ENCODE measurements around the gene LRRC63.

LRRC63 gene

DNA sequence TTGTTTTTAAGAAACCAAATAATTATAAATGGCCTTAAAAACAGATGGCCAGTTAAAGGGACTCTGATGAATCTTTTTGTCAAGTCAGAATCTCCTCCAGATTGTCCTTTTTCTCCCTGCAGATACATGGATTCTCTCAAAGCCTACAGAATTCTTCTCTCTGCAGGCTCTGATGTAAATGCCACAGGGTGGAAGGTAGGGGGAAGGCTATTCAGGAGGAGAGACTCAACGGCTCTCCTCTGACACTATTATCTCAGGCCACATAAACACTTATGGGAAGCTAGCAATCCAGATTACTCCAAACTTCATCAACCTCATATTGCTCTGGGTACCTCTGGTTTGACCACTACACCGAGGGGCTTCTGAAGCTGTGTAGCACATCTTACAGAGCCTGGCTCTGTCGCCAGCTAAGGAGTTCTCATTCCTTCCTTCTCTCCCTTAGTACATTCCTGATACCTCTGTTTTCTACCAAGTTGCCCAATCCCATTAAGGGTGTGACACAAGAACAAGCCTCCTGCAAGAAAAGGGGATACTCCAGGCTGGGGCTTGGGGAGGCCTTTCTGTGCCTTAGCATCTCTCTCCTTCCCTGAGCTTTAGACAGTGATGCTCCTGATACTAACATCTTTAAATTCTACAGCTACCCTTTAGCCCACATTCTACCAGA, 44.6 kb upstream of the LRRC63 start:
- Histone ChIP-seq H3K4me1 (ENCODE audit: control insufficient read depth, low read depth, low read length) (peaks cover 14% of the 10 kb centered on the region), H3K4me2 (ENCODE audit: low read length) (no peak overlapping the region), H3K27ac (ENCODE audit: low read depth, low read length) (no peak overlapping the region), H3K23ac (ENCODE audit: low read length) (no peak overlapping the region), H3K79me2 (ENCODE audit: control insufficient read depth, insufficient read depth, low read length) (no peaks in the 10 kb centered on the region), H3K4ac (ENCODE audit: low read depth, low read length) (no peak overlapping the region), H2BK120ac (ENCODE audit: low read depth, low read length) (no peak overlapping the region), H3K79me1 (ENCODE audit: low read length) (no peaks in the 10 kb centered on the region), H2BK5ac (ENCODE audit: low read length) (no peak overlapping the region), H3K56ac (ENCODE audit: low read length) (no peak overlapping the region), H4K5ac (ENCODE audit: low read length) (no peak overlapping the region), H3K18ac (ENCODE audit: low read length) (no peak overlapping the region), H3K27me3 (ENCODE audit: insufficient read depth, low read length, poor library complexity) (no peaks in the 10 kb centered on the region), H2BK15ac (replicated peaks; ENCODE audit: low read depth) (no peak overlapping the region), H3K4me3 (ENCODE audit: low read length) (no peak overlapping the region), H2AK5ac (ENCODE audit: low read length) (no peak overlapping the region), H4K8ac (ENCODE audit: low read depth, low read length) (no peak overlapping the region), H3K9ac (ENCODE audit: low read length) (no peak overlapping the region), H3K36me3 (ENCODE audit: control insufficient read depth, insufficient read depth, low read length) (no peaks in the 10 kb centered on the region)
- WGBS (ENCODE audit: extremely low coverage, insufficient coverage, low lambda C conversion rate): no CpG with 5 or more reads among the region's 3 CpGs
- DNase-seq: peak; percentile 29

DNA sequence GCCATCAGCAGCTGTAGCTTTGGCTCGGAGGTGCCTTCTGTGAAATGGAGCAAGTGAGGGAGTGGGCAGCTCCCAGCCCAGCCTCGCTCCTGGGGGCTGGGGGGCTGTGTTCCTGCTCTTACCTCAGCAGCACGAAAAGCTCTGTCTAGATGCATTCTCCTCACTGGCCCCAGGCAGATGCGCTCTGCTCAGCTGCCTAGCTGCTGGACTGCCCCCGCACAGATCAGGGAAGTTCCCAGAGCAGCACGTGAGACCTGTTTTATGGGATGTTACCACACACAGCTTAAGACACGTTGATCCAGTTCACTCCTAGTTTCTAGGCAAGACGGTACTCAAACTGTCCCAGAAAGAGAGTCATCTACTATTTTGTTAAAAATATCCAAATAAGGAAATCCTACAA, 43.4 kb upstream of the LRRC63 start:
- Histone ChIP-seq H2AK5ac (ENCODE audit: low read length) (no peak overlapping the region), H3K4ac (ENCODE audit: low read depth, low read length) (peak overlapping the region; percentile 45), H3K36me3 (ENCODE audit: control insufficient read depth, insufficient read depth, low read length) (no peaks in the 10 kb centered on the region), H3K9ac (ENCODE audit: low read length) (no peak overlapping the region), H3K79me1 (ENCODE audit: low read length) (no peaks in the 10 kb centered on the region), H4K8ac (ENCODE audit: low read depth, low read length) (no peak overlapping the region), H3K18ac (ENCODE audit: low read length) (no peak overlapping the region), H3K27ac (ENCODE audit: low read depth, low read length) (no peak overlapping the region), H3K56ac (ENCODE audit: low read length) (no peak overlapping the region), H3K79me2 (ENCODE audit: control insufficient read depth, insufficient read depth, low read length) (no peaks in the 10 kb centered on the region), H2BK120ac (ENCODE audit: low read depth, low read length) (no peak overlapping the region), H3K27me3 (ENCODE audit: insufficient read depth, low read length, poor library complexity) (no peaks in the 10 kb centered on the region), H4K5ac (ENCODE audit: low read length) (no peak overlapping the region), H3K4me1 (ENCODE audit: control insufficient read depth, low read depth, low read length) (peaks cover 14% of the 10 kb centered on the region), H2BK15ac (replicated peaks; ENCODE audit: low read depth) (no peak overlapping the region), H2BK5ac (ENCODE audit: low read length) (no peak overlapping the region), H3K4me2 (ENCODE audit: low read length) (no peak overlapping the region), H3K4me3 (ENCODE audit: low read length) (no peak overlapping the region), H3K23ac (ENCODE audit: low read length) (no peak overlapping the region)
- no peak for DNase-seq
- no CpG with 5 or more reads among the region's 8 CpGs for WGBS (ENCODE audit: extremely low coverage, insufficient coverage, low lambda C conversion rate)

- Histone ChIP-seq H4K5ac (ENCODE audit: low read length) (no peak overlapping the region), H2BK5ac (ENCODE audit: low read length) (no peak overlapping the region), H4K8ac (ENCODE audit: low read depth, low read length) (no peak overlapping the region), H3K27ac (ENCODE audit: low read depth, low read length) (no peak overlapping the region), H3K79me2 (ENCODE audit: control insufficient read depth, insufficient read depth, low read length) (no peaks in the 10 kb centered on the region), H3K9ac (ENCODE audit: low read length) (no peak overlapping the region), H2BK15ac (replicated peaks; ENCODE audit: low read depth) (no peak overlapping the region), H3K23ac (ENCODE audit: low read length) (no peak overlapping the region), H3K4me3 (ENCODE audit: low read length) (no peak overlapping the region), H3K4me2 (ENCODE audit: low read length) (no peak overlapping the region), H3K27me3 (ENCODE audit: insufficient read depth, low read length, poor library complexity) (no peaks in the 10 kb centered on the region), H3K79me1 (ENCODE audit: low read length) (no peaks in the 10 kb centered on the region), H2AK5ac (ENCODE audit: low read length) (no peak overlapping the region), H3K4ac (ENCODE audit: low read depth, low read length) (no peak overlapping the region), H3K4me1 (ENCODE audit: control insufficient read depth, low read depth, low read length) (peaks cover 14% of the 10 kb centered on the region), H3K36me3 (ENCODE audit: control insufficient read depth, insufficient read depth, low read length) (no peaks in the 10 kb centered on the region), H2BK120ac (ENCODE audit: low read depth, low read length) (no peak overlapping the region), H3K18ac (ENCODE audit: low read length) (no peak overlapping the region), H3K56ac (ENCODE audit: low read length) (no peak overlapping the region)
- no CpG with 5 or more reads among the region's 1 CpG for WGBS (ENCODE audit: extremely low coverage, insufficient coverage, low lambda C conversion rate)
- no peak for DNase-seq
Measured at GRCh38 chr13:46168783-46169182, 42.9 kb upstream of the LRRC63 start.

DNA sequence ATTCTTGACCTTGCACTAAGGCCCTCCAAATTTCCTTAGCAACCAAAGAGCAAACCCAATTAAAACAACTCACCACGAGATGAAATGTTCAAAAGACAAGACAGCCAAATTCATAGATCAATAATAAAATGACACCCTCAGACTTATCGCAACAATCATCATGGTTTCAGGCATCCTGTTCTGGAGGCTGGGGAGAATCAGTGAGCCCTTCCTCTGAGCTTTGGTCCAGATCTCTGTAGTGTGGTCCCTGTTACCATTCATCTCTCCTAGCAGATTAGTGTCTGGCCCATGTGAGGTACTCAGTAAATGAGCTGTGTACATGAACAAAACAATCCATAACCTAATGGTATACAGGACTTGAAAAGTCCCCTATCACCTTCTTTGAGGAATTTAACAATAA, 42.0 kb upstream of the LRRC63 start:
- no peak overlapping the region for H3K4ac ChIP-seq (ENCODE audit: low read depth, low read length)
- H3K18ac ChIP-seq (ENCODE audit: low read length): no peak overlapping the region
- H3K79me1 ChIP-seq (ENCODE audit: low read length): no peaks in the 10 kb centered on the region
- H4K5ac ChIP-seq (ENCODE audit: low read length): no peak overlapping the region
- no peaks in the 10 kb centered on the region for H3K79me2 ChIP-seq (ENCODE audit: control insufficient read depth, insufficient read depth, low read length)
- H4K8ac ChIP-seq (ENCODE audit: low read depth, low read length): no peak overlapping the region
- H3K4me1 ChIP-seq (ENCODE audit: control insufficient read depth, low read depth, low read length): peaks cover 14% of the 10 kb centered on the region
- DNase-seq: no peak
- no peak overlapping the region for H3K4me2 ChIP-seq (ENCODE audit: low read length)
- no peak overlapping the region for H2AK5ac ChIP-seq (ENCODE audit: low read length)
- H3K4me3 ChIP-seq (ENCODE audit: low read length): no peak overlapping the region
- no peaks in the 10 kb centered on the region for H3K36me3 ChIP-seq (ENCODE audit: control insufficient read depth, insufficient read depth, low read length)
- no peaks in the 10 kb centered on the region for H3K27me3 ChIP-seq (ENCODE audit: insufficient read depth, low read length, poor library complexity)
- no CpG with 5 or more reads among the region's 2 CpGs for WGBS (ENCODE audit: extremely low coverage, insufficient coverage, low lambda C conversion rate)
- H3K23ac ChIP-seq (ENCODE audit: low read length): no peak overlapping the region
- H3K9ac ChIP-seq (ENCODE audit: low read length): no peak overlapping the region
- H2BK5ac ChIP-seq (ENCODE audit: low read length): no peak overlapping the region
- H2BK15ac ChIP-seq (replicated peaks; ENCODE audit: low read depth): no peak overlapping the region
- H2BK120ac ChIP-seq (ENCODE audit: low read depth, low read length): no peak overlapping the region
- H3K27ac ChIP-seq (ENCODE audit: low read depth, low read length): no peak overlapping the region
- H3K56ac ChIP-seq (ENCODE audit: low read length): no peak overlapping the region

DNA sequence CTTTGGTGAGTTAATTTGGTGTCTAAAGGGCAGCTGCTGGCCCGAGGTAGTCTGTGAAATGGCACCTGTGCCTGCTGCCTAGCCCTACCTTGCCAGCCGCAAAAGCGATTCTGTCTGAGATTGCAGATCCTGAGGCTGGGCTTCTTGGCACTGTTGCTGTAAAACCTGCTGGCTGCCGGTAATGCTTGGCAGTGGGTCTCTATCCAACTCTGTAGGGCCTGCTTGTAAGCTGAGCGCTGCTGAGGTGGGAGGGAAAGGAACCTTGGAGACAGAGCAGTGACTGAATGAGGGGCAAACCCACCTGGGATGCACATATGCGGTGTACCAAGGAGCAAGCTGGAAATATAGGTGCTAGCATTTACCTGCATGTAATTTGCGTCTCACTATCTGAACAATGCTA, 41.5 kb upstream of the LRRC63 start:
- H3K4me2 ChIP-seq (ENCODE audit: low read length): no peak overlapping the region
- H3K4me1 ChIP-seq (ENCODE audit: control insufficient read depth, low read depth, low read length): peaks cover 14% of the 10 kb centered on the region
- H2BK5ac ChIP-seq (ENCODE audit: low read length): peak overlapping the region; percentile 15
- H3K79me1 ChIP-seq (ENCODE audit: low read length): no peaks in the 10 kb centered on the region
- no peak overlapping the region for H2BK120ac ChIP-seq (ENCODE audit: low read depth, low read length)
- no peak overlapping the region for H3K4me3 ChIP-seq (ENCODE audit: low read length)
- H3K27me3 ChIP-seq (ENCODE audit: insufficient read depth, low read length, poor library complexity): no peaks in the 10 kb centered on the region
- no peak overlapping the region for H3K4ac ChIP-seq (ENCODE audit: low read depth, low read length)
- no CpG with 5 or more reads among the region's 7 CpGs for WGBS (ENCODE audit: extremely low coverage, insufficient coverage, low lambda C conversion rate)
- H2AK5ac ChIP-seq (ENCODE audit: low read length): no peak overlapping the region
- H3K27ac ChIP-seq (ENCODE audit: low read depth, low read length): no peak overlapping the region
- H4K8ac ChIP-seq (ENCODE audit: low read depth, low read length): no peak overlapping the region
- no peak for DNase-seq
- H3K79me2 ChIP-seq (ENCODE audit: control insufficient read depth, insufficient read depth, low read length): no peaks in the 10 kb centered on the region
- H3K18ac ChIP-seq (ENCODE audit: low read length): no peak overlapping the region
- no peaks in the 10 kb centered on the region for H3K36me3 ChIP-seq (ENCODE audit: control insufficient read depth, insufficient read depth, low read length)
- peak overlapping the region; percentile 22 for H3K56ac ChIP-seq (ENCODE audit: low read length)
- H3K23ac ChIP-seq (ENCODE audit: low read length): no peak overlapping the region
- no peak overlapping the region for H3K9ac ChIP-seq (ENCODE audit: low read length)
- no peak overlapping the region for H4K5ac ChIP-seq (ENCODE audit: low read length)
- no peak overlapping the region for H2BK15ac ChIP-seq (replicated peaks; ENCODE audit: low read depth)

DNA sequence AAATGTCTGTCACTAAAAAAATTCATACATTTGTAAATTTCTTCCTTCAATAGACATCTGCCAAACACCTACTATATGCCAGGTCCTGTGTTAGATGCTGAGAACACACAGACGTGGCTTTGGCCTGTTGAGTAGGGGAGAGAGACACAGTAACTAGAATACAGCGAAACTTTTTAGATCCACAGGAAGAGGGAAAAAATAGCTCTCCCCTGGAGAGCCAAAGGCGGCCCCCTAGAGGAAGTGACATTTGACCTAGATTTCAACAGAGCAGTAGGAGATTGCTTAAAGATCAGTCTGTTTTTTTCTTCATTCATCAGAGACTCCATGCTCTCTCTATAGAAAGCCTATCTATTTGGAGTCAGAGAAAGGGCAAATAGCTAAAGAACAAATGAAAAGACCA, 41.0 kb upstream of the LRRC63 start:
- Histone ChIP-seq H3K36me3 (ENCODE audit: control insufficient read depth, insufficient read depth, low read length) (no peaks in the 10 kb centered on the region), H3K4me3 (ENCODE audit: low read length) (no peak overlapping the region), H3K56ac (ENCODE audit: low read length) (peak overlapping the region; percentile 22), H3K4me2 (ENCODE audit: low read length) (no peak overlapping the region), H2BK120ac (ENCODE audit: low read depth, low read length) (no peak overlapping the region), H3K27ac (ENCODE audit: low read depth, low read length) (no peak overlapping the region), H4K5ac (ENCODE audit: low read length) (no peak overlapping the region), H3K4me1 (ENCODE audit: control insufficient read depth, low read depth, low read length) (peaks cover 14% of the 10 kb centered on the region), H3K27me3 (ENCODE audit: insufficient read depth, low read length, poor library complexity) (no peaks in the 10 kb centered on the region), H3K79me2 (ENCODE audit: control insufficient read depth, insufficient read depth, low read length) (no peaks in the 10 kb centered on the region), H4K8ac (ENCODE audit: low read depth, low read length) (no peak overlapping the region), H2BK5ac (ENCODE audit: low read length) (no peak overlapping the region), H3K18ac (ENCODE audit: low read length) (peak overlapping the region; percentile 24), H2AK5ac (ENCODE audit: low read length) (no peak overlapping the region), H3K9ac (ENCODE audit: low read length) (no peak overlapping the region), H3K23ac (ENCODE audit: low read length) (no peak overlapping the region), H3K4ac (ENCODE audit: low read depth, low read length) (no peak overlapping the region), H2BK15ac (replicated peaks; ENCODE audit: low read depth) (no peak overlapping the region), H3K79me1 (ENCODE audit: low read length) (no peaks in the 10 kb centered on the region)
- WGBS (ENCODE audit: extremely low coverage, insufficient coverage, low lambda C conversion rate): no CpG with 5 or more reads among the region's 3 CpGs
- peak; percentile 49 for DNase-seq

Data from mesendoderm (in vitro differentiated cells).